Uterus (tissue), 4 donors: Measurements from ENCODE around the gene CLSTN1. TPM values are rescaled to one million over a fixed set of nuclear protein-coding genes. Genes with fewer than 3 reads are reported as not detected.

Experiments used
- DNase-seq, 2 donors: peaks; one replicate each; pipeline ENCODE4 v3.0.0-alpha.2; 2019 to 2020
- H3K27ac ChIP-seq, 2 donors: fragments of 200-600 bp; sonication (generic); 1 replicate in 1 of 2; 2 replicates in 1 of 2; pipeline ENCODE4 v1.5.1; 2016 to 2018
- H3K27me3 ChIP-seq, 2 donors: fragments of 200-600 bp; sonication (generic); one replicate each; pipeline ENCODE4 v1.5.1; 2018 to 2019; ENCODE audit warnings: control low read depth in 1 of 2
- H3K36me3 ChIP-seq, 2 donors: fragments of 200-600 bp; sonication (generic); one replicate each; pipeline ENCODE4 v1.5.1; 2019; ENCODE audit warnings: control low read depth in 1 of 2
- H3K4me1 ChIP-seq, 2 donors: fragments of 200-600 bp; sonication (generic); one replicate each; pipeline ENCODE4 v1.5.1; 2018 to 2019; ENCODE audit warnings: control low read depth in 1 of 2
- H3K4me3 ChIP-seq, 2 donors: fragments of 200-600 bp; sonication (generic); 1 replicate in 1 of 2; 2 replicates in 1 of 2; pipeline ENCODE4 v1.5.1; 2018 to 2019; ENCODE audit warnings: mild to moderate bottlenecking in 1 of 2
- H3K9me3 ChIP-seq, 2 donors: fragments of 200-600 bp; sonication (generic); one replicate each; pipeline ENCODE4 v1.5.1; 2019; ENCODE audit warnings: control low read depth in 1 of 2
- POLR2A ChIP-seq, 2 donors: fragments of 450-650 bp; IDR thresholded peaks; one replicate each; pipeline ENCODE4 v1.6.1; 2016; ENCODE audit warnings: antibody characterized with exemption in 2 of 2, mild to moderate bottlenecking in 1 of 2, moderate library complexity in 1 of 2
- intact Hi-C: fragments of 100-400 bp; cut with DNase I; formaldehyde crosslinking; loops from one replicate; pipeline ENCODE4 v1.15.1; 2023; ENCODE audit warnings: low total_unique reads
- total RNA-seq, 4 donors: library from RNA; depleted of rRNA in 3 of 4; stranded (reverse); fragments of >200 nt in 3 of 4; gene quantifications; one replicate each; pipeline versions ENCODE4 v1.1.0 to v1.2.4, GENCODE V29; 2014 to 2023
- TF ChIP-seq, protein P1 (sequence below), 4 experiments: fragments of 200-600 bp in 2 of 4; fragments of 450-650 bp in 2 of 4; sonication (generic) in 2 of 4; IDR thresholded peaks; one replicate each; pipeline ENCODE4 v1.5.1; 2016 to 2019; ENCODE audit warnings: antibody characterized with exemption in 4 of 4, mild to moderate bottlenecking in 2 of 4, moderate library complexity in 1 of 4
- donor health status: DM: yes; HTN: yes; CAD: no.

The CLSTN1 gene
- total RNA-seq, 4 donors from 2014 or later: 46.8 to 184 (median 94.0) TPM

GRCh38 chr1:9824702-9825089 lies 931 bp upstream of the CLSTN1 start:
- Histone ChIP-seq H3K36me3 (no peaks in the 10 kb centered on the region), H3K27me3 (no peaks in the 10 kb centered on the region), H3K9me3 (no peaks in the 10 kb centered on the region), H3K4me3 (peak overlapping the region; percentile 64 to 94), H3K4me1 (peaks cover 8 to 10% of the 10 kb centered on the region in 2 donors), H3K27ac (peak overlapping the region; percentile 83 to 98)
- no peak for TF ChIP-seq POLR2A (IDR thresholded peaks at IDR 0.05)
- TF ChIP-seq, protein P1, sequence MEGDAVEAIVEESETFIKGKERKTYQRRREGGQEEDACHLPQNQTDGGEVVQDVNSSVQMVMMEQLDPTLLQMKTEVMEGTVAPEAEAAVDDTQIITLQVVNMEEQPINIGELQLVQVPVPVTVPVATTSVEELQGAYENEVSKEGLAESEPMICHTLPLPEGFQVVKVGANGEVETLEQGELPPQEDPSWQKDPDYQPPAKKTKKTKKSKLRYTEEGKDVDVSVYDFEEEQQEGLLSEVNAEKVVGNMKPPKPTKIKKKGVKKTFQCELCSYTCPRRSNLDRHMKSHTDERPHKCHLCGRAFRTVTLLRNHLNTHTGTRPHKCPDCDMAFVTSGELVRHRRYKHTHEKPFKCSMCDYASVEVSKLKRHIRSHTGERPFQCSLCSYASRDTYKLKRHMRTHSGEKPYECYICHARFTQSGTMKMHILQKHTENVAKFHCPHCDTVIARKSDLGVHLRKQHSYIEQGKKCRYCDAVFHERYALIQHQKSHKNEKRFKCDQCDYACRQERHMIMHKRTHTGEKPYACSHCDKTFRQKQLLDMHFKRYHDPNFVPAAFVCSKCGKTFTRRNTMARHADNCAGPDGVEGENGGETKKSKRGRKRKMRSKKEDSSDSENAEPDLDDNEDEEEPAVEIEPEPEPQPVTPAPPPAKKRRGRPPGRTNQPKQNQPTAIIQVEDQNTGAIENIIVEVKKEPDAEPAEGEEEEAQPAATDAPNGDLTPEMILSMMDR (IDR thresholded peaks at IDR 0.05): no peak
- intact Hi-C loops: no loop called here
- no peak for DNase-seq

- intact Hi-C loops: no loop called here
- peak overlapping the region; percentile 56 to 94 for H3K4me3 ChIP-seq
- H3K36me3 ChIP-seq: no peaks in the 10 kb centered on the region
- H3K27me3 ChIP-seq: no peaks in the 10 kb centered on the region
- TF ChIP-seq, protein P1 (IDR thresholded peaks at IDR 0.05): no peak
- peak; percentile 53 to 78 for TF ChIP-seq POLR2A (IDR thresholded peaks at IDR 0.05)
- peaks cover 8 to 10% of the 10 kb centered on the region in 2 donors for H3K4me1 ChIP-seq
- H3K27ac ChIP-seq: peak overlapping the region; percentile 83 to 98
- no peak for DNase-seq
- no peaks in the 10 kb centered on the region for H3K9me3 ChIP-seq
Measured at GRCh38 chr1:9823693-9823942, 147 bp downstream of the CLSTN1 start.

- intact Hi-C loops: no loop called here
- H3K36me3 ChIP-seq: no peaks in the 10 kb centered on the region
- no peaks in the 10 kb centered on the region for H3K27me3 ChIP-seq
- TF ChIP-seq, protein P1 (IDR thresholded peaks at IDR 0.05): no peak
- peak in 1 of 2 donors; percentile 17 for TF ChIP-seq POLR2A (IDR thresholded peaks at IDR 0.05)
- no peaks in the 10 kb centered on the region for H3K9me3 ChIP-seq
- peak overlapping the region; percentile 83 to 98 for H3K27ac ChIP-seq
- H3K4me1 ChIP-seq: peaks cover 8 to 10% of the 10 kb centered on the region in 2 donors
- peak overlapping the region; percentile 56 to 94 for H3K4me3 ChIP-seq
- DNase-seq: peak; percentile 44 to 54
Measured at GRCh38 chr1:9822897-9823692, 670 bp downstream of the CLSTN1 start.

GRCh38 chr1:9822490-9822889 lies 1.3 kb downstream of the CLSTN1 start:
- TF ChIP-seq POLR2A (IDR thresholded peaks at IDR 0.05): no peak
- TF ChIP-seq, protein P1 (IDR thresholded peaks at IDR 0.05): no peak
- intact Hi-C loops: no loop called here
- Histone ChIP-seq H3K4me1 (peaks cover 8 to 10% of the 10 kb centered on the region in 2 donors), H3K36me3 (no peaks in the 10 kb centered on the region), H3K4me3 (peak overlapping the region; percentile 56 to 94), H3K27ac (peak overlapping the region; percentile 83 to 98), H3K9me3 (no peaks in the 10 kb centered on the region), H3K27me3 (no peaks in the 10 kb centered on the region)
- DNase-seq: no peak

DNA sequence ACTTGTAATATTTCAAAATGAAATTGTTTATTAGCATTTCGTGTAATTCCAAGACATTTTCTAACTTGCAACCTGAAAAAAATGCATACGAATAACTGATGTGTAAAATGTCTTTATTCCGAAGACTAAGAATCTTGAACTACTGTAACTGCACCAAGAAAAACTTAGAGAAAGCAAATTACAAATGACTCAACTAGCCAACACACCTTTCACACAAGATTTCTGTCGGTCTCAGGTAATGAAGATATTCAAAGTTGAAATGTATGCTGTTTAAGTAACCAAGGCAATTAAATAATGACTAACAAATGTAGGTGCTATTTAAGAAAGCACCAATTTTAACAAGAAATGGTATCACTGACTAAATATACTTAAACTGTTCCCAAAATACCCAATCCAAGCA lies 2.1 kb downstream of the CLSTN1 start:
- intact Hi-C loops: no loop called here
- H3K9me3 ChIP-seq: no peaks in the 10 kb centered on the region
- peak overlapping the region in 1 of 2 donors; percentile 94 for H3K4me3 ChIP-seq
- H3K27ac ChIP-seq: peak overlapping the region in 1 of 2 donors; percentile 83
- no peaks in the 10 kb centered on the region for H3K27me3 ChIP-seq
- H3K36me3 ChIP-seq: no peaks in the 10 kb centered on the region
- DNase-seq: no peak
- TF ChIP-seq, protein P1 (IDR thresholded peaks at IDR 0.05): no peak
- TF ChIP-seq POLR2A (IDR thresholded peaks at IDR 0.05): no peak
- H3K4me1 ChIP-seq: peaks cover 8 to 11% of the 10 kb centered on the region in 2 donors
